ENCODE data around the gene TCEANC2. TPM values are rescaled to one million over a fixed set of nuclear protein-coding genes. Genes with fewer than 3 reads are reported as not detected.
"Not testable (repeated sequence)": the region's sequence is repeated elsewhere in the genome, so short reads cannot be mapped to it uniquely, and the experiment has no call there.

Gene TCEANC2
- total RNA-seq, 4 donors from 2014 or later: 4.3 to 5.8 (median 4.4) TPM

- no peak overlapping the region for H3K27ac ChIP-seq
- no peak overlapping the region for H3K4me3 ChIP-seq (replicated peaks in 1 of 3)
- peaks cover 0 to 9% of the 10 kb centered on the region in 2 donors for H3K36me3 ChIP-seq
- no peaks in the 10 kb centered on the region for H3K27me3 ChIP-seq
- intact Hi-C loops (cut with DNase I): no loop called here
- H3K9me3 ChIP-seq: no peaks in the 10 kb centered on the region
- no peaks in the 10 kb centered on the region for H3K4me1 ChIP-seq
- no peak for DNase-seq
- WGBS, 2 donors: 72 to 76% methylated on average over 7 of the region's 7 CpGs
- no peak for TF ChIP-seq CTCF (IDR thresholded peaks at IDR 0.05)
- no peak for TF ChIP-seq POLR2A (IDR thresholded peaks at IDR 0.05)
These were observed 43.5 kb downstream of the TCEANC2 start for GRCh38 chr1:54096877-54097240.

GRCh38 chr1:54099061-54099610 lies 45.7 kb downstream of the TCEANC2 start:
- TF ChIP-seq CTCF (IDR thresholded peaks at IDR 0.05) (no peak), POLR2A (IDR thresholded peaks at IDR 0.05) (no peak)
- no peaks in the 10 kb centered on the region for H3K4me1 ChIP-seq
- H3K4me3 ChIP-seq (replicated peaks in 1 of 3): no peak overlapping the region
- H3K36me3 ChIP-seq: peaks cover 0 to 9% of the 10 kb centered on the region in 2 donors
- intact Hi-C loops (cut with DNase I): no loop called here
- H3K27ac ChIP-seq: no peak overlapping the region
- H3K9me3 ChIP-seq: no peaks in the 10 kb centered on the region
- WGBS, 2 donors: 84 to 87% methylated on average over 6 of the region's 6 CpGs
- H3K27me3 ChIP-seq: no peaks in the 10 kb centered on the region
- no peak for DNase-seq

GRCh38 chr1:54100500-54100899 lies 47.1 kb downstream of the TCEANC2 start:
- Histone ChIP-seq H3K36me3 (peaks cover 0 to 9% of the 10 kb centered on the region in 2 donors), H3K4me3 (replicated peaks in 1 of 3) (no peak overlapping the region), H3K4me1 (no peaks in the 10 kb centered on the region), H3K9me3 (no peaks in the 10 kb centered on the region), H3K27me3 (no peaks in the 10 kb centered on the region), H3K27ac (no peak overlapping the region)
- DNase-seq: no peak
- 76 to 95% methylated on average over 2 of the region's 2 CpGs for WGBS, 2 donors
- intact Hi-C loops (cut with DNase I): no loop called here
- TF ChIP-seq CTCF (IDR thresholded peaks at IDR 0.05): no peak
- no peak for TF ChIP-seq POLR2A (IDR thresholded peaks at IDR 0.05)

- Histone ChIP-seq H3K4me1 (no peaks in the 10 kb centered on the region), H3K27ac (no peak overlapping the region), H3K9me3 (no peaks in the 10 kb centered on the region), H3K27me3 (no peaks in the 10 kb centered on the region), H3K4me3 (replicated peaks in 1 of 3) (no peak overlapping the region), H3K36me3 (no peaks in the 10 kb centered on the region)
- intact Hi-C loops (cut with DNase I): no loop called here
- TF ChIP-seq POLR2A (IDR thresholded peaks at IDR 0.05): no peak
- no peak for TF ChIP-seq CTCF (IDR thresholded peaks at IDR 0.05)
- WGBS, 2 donors: 87 to 100% methylated on average over 6 of the region's 6 CpGs
- DNase-seq: no peak
These were observed 50.0 kb downstream of the TCEANC2 start for GRCh38 chr1:54103414-54103813.

GRCh38 chr1:54104613-54105012 lies 51.2 kb downstream of the TCEANC2 start:
- H3K27ac ChIP-seq; H3K4me3 ChIP-seq (replicated peaks in 1 of 3); H3K4me1 ChIP-seq; H3K27me3 ChIP-seq; H3K36me3 ChIP-seq; DNase-seq; intact Hi-C loops (cut with DNase I); H3K9me3 ChIP-seq: not testable (repeated sequence)
- 95 to 97% methylated on average over 9 of the region's 9 CpGs for WGBS, 2 donors

GRCh38 chr1:54105080-54105479 lies 51.7 kb downstream of the TCEANC2 start:
- WGBS, 2 donors: 70 to 84% methylated on average over 1 of the region's 1 CpG
- no peaks in the 10 kb centered on the region for H3K27me3 ChIP-seq
- no peaks in the 10 kb centered on the region for H3K36me3 ChIP-seq
- intact Hi-C loops (cut with DNase I): no loop called here
- H3K27ac ChIP-seq: no peak overlapping the region
- H3K4me3 ChIP-seq (replicated peaks in 1 of 3): no peak overlapping the region
- H3K4me1 ChIP-seq: no peaks in the 10 kb centered on the region
- TF ChIP-seq CTCF (IDR thresholded peaks at IDR 0.05) (no peak), POLR2A (IDR thresholded peaks at IDR 0.05) (no peak)
- no peak for DNase-seq
- H3K9me3 ChIP-seq: no peaks in the 10 kb centered on the region

All from thyroid gland (tissue), 4 donors.